Erythroblast (primary cell): ENCODE results near the gene TMUB2.

Experiments used
- DNase-seq, 2 experiments: peaks; one replicate each; lab custom pipeline; 2025; lab: John Stamatoyannopoulos, UW
- GATA1 ChIP-seq: IDR thresholded peaks from 2 replicates; pipeline ENCODE4 v1.6.1; 2011; ENCODE audit warnings: low read depth, mild to moderate bottlenecking, control low read depth, low read length, moderate library complexity
- POLR2A ChIP-seq: IDR thresholded peaks from 2 replicates; pipeline ENCODE4 v1.6.1; 2011; ENCODE audit warnings: mild to moderate bottlenecking, low read length

The TMUB2 gene

GRCh38 chr17:44191369-44191768, 4.6 kb downstream of the TMUB2 start:
- DNase-seq: no peak
- TF ChIP-seq POLR2A: no peak
- TF ChIP-seq GATA1: no peak

DNA sequence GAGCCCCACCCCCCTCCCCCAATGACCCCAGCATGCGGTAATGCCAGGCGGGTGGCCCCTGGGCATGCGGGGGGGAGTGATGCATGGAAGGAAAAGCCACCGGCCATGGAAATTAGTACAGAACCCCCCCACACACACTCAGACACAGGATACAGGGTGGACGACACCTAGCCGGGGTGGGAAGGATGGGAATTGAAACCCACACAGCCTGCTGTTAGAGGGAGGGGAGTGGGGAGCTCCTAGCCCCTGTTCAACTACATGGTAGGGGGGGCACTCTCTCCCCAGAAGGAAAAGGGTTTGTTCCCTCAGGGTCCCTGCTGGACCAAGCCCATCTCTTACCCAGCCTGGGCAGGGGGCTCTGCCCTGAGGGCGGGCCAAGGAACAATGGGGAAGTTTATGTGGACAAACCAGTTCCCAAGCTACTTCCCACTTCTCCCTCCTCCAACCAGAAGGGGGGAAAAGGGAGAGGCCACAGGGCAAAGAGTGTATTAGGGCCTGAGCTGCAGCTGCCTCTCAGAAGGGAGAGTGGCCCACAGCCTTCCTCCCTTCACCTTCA, 5.2 kb downstream of the TMUB2 start:
- TF ChIP-seq GATA1 (no peak), POLR2A (no peak)
- DNase-seq: no peak

GRCh38 chr17:44192750-44193149, 6.0 kb downstream of the TMUB2 start:
- no peak for TF ChIP-seq GATA1
- no peak for TF ChIP-seq POLR2A
- no peak for DNase-seq

DNA sequence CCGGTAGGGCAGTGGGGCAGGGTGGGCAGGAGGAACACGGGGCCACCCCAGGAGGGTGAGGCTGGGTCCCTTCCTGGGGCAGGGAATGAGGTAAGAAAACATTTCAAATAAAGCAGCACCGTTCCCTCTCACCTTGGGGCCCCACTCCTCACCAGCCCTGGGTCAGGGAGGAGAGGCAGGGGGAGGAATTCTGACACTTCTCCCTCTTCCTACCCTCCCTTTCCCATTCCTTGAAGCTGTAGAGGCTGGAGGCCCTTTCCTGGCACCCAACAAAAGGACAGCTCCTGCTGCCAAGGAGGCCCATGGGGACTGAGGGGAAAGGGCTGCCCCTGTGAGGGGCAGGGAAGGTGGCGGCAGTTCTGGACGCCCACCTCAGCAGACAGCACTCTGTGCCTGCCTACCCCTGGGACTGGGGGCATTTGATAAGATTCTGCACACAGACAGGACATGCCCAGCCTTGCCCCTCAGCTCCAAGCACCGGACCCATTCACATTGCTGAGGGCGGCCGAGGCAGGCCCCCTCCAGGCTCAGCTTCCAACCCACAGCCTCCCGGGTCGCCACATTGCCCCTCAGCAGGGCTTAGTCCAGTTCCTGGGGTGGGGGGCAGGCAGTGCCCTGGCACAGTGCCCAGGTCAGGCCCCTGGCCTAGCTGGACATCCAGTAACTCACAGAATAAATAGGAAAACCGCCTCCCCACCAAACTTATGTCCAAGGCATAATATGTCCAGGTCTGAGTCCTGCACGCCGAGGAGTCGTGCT, 6.7 kb downstream of the TMUB2 start:
- TF ChIP-seq GATA1 (no peak), POLR2A (peak; percentile 6)
- no peak for DNase-seq

GRCh38 chr17:44197107-44197506, 10.3 kb downstream of the TMUB2 start:
- no peak for TF ChIP-seq POLR2A
- no peak for TF ChIP-seq GATA1
- DNase-seq: no peak

GRCh38 chr17:44197980-44198720, 11.4 kb downstream of the TMUB2 start:
- TF ChIP-seq GATA1 (no peak), POLR2A (peak; percentile 64)
- DNase-seq: peak; percentile 70 to 74

DNA sequence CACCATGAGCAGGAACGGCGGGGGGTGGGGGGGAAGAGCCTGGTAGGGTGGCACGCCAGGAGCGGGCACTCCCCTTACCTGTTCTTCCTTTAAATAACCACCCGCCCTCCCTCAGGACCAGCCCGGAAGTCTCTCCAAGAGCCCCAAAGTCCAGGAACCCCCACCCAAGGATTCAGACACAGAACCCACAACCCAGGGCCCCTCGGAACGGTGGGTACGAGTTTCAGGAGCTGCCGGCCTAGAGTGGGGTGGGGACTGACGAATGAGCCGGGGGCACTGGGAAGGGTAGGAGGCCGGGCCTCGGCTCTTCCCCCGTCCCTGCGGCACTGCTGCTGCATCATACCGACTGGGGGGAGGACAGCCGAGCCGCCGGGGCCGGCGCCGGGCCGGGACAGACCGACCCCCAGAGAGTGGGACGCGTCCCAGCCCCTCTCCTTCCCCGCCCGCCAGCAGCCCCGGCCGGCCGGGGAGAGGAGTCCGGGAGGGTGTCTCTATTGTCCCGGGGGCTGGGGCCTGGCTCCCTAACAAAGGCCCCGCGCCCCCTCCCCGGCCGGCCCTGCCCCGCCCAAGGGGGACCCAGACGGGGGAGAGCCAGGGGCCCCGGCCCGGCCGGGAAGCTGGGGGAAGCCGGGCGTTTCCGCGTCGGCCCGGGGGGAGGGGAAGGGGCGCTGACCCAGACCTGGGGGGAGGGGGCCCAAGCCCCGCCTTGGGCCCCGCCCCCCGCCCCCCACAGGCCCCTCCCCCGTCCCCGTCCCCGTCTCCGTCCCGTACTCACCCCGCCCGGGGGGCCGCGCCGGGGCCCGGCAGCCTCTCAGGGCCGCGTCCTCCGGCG, 12.2 kb downstream of the TMUB2 start:
- DNase-seq: peak; percentile 72 to 76
- TF ChIP-seq POLR2A (peak; percentile 46), GATA1 (no peak)

GRCh38 chr17:44199553-44200477, 13.0 kb downstream of the TMUB2 start, which contains the start of gene ATXN7L3:
Gene ATXN7L3, minus strand, starts transcription at chr17:44199884. Its CDS starts 1,814 bp downstream, at chr17:44198070.
- DNase-seq: peak; percentile 99 to 100
- TF ChIP-seq GATA1 (no peak), POLR2A (no peak)

GRCh38 chr17:44200478-44201155, 13.8 kb downstream of the TMUB2 start:
- TF ChIP-seq POLR2A: peak; percentile 50
- TF ChIP-seq GATA1: no peak
- DNase-seq: no peak

- TF ChIP-seq POLR2A: no peak
- TF ChIP-seq GATA1: no peak
- DNase-seq: no peak
Observed at GRCh38 chr17:44202756-44203155, 16.0 kb downstream of the TMUB2 start.

DNA sequence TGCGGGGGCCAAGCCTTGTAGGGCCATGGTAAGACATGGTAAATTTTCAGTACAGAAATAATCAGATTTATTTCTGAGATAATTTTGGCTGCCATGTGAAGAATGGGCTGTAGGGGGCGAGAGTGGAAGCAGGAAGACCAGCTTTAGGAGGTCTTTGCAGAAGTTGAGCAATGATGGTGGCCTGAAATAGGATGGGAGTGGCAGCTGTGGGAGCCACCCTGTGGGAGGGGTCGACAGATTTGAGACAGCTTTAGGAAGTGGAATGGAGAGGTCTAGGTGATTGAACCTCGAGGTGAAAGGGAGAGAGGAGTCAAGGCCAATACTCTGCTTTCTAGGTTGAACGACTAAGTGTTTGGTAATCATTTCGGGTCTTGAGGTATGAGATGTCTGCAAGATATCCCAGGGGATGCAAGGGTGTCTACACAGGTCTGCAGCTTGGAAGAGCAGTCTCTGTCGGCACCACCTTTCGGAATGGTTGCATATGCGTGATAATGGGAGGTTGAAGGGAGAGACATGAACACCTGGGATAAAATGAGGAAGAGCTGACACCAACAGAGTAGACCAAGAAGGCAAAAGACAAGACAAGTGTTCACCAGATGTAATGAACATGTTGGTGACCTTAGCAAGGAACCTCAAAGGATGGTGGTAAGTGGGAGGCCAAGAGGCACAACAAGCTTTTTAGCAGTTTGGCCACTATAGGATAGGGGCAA, 17.1 kb downstream of the TMUB2 start:
- TF ChIP-seq POLR2A (no peak), GATA1 (no peak)
- DNase-seq: peak; percentile 77 to 80
